GM19025 (cell line): ENCODE measurements around the gene KIAA1671.

ENCODE experiments used
- ATAC-seq: cut with Tn5 transposase; IDR thresholded peaks from one replicate; pipeline ENCODE4 v1.9.1; 2021; ENCODE audit warnings: mild to moderate bottlenecking, low read depth, moderate library complexity; ENCODE audit not compliant: unreplicated experiment

KIAA1671 gene

GRCh38 chr22:25084405-25085107, 132.0 kb downstream of the KIAA1671 start:
- ATAC-seq: no peak

GRCh38 chr22:25085156-25085555, 132.6 kb downstream of the KIAA1671 start:
- no peak for ATAC-seq

- ATAC-seq: peak; percentile 80
These were observed 133.7 kb downstream of the KIAA1671 start for GRCh38 chr22:25085930-25086901.

GRCh38 chr22:25086902-25087282, 134.4 kb downstream of the KIAA1671 start:
- ATAC-seq: no peak

- ATAC-seq: no peak
These were observed 137.8 kb downstream of the KIAA1671 start for GRCh38 chr22:25090225-25090890.

GRCh38 chr22:25091458-25091857, 138.9 kb downstream of the KIAA1671 start:
- no peak for ATAC-seq

GRCh38 chr22:25092119-25092518, 139.6 kb downstream of the KIAA1671 start:
- ATAC-seq: no peak

- no peak for ATAC-seq
These were observed 142.1 kb downstream of the KIAA1671 start for GRCh38 chr22:25094579-25094978.

GRCh38 chr22:25095869-25096268, 143.4 kb downstream of the KIAA1671 start:
- no peak for ATAC-seq

- no peak for ATAC-seq
These were observed 144.3 kb downstream of the KIAA1671 start for GRCh38 chr22:25096638-25097405.

GRCh38 chr22:25098445-25099081, 146.0 kb downstream of the KIAA1671 start:
- no peak for ATAC-seq

GRCh38 chr22:25099202-25099601, 146.7 kb downstream of the KIAA1671 start:
- ATAC-seq: no peak

- ATAC-seq: no peak
These were observed 147.9 kb downstream of the KIAA1671 start for GRCh38 chr22:25100402-25100801.

- no peak for ATAC-seq
These were observed 148.4 kb downstream of the KIAA1671 start for GRCh38 chr22:25100948-25101347.

- no peak for ATAC-seq
These were observed 149.0 kb downstream of the KIAA1671 start for GRCh38 chr22:25101501-25101900.

GRCh38 chr22:25101986-25102385, 149.5 kb downstream of the KIAA1671 start:
- ATAC-seq: no peak

GRCh38 chr22:25102722-25103121, 150.2 kb downstream of the KIAA1671 start:
- no peak for ATAC-seq

- ATAC-seq: no peak
These were observed 151.9 kb downstream of the KIAA1671 start for GRCh38 chr22:25104367-25104766.

- no peak for ATAC-seq
These were observed 153.5 kb downstream of the KIAA1671 start for GRCh38 chr22:25105817-25106650.
